ENCODE results near the gene RTP5.
"Not testable (repeated sequence)": the region's sequence is repeated elsewhere in the genome, so short reads cannot be mapped to it uniquely, and the experiment has no call there.

Gene RTP5

GRCh38 chr2:241871538-241872312 is 2.2 kb downstream of the RTP5 start:
- no peak for DNase-seq

- DNase-seq: no peak
Observed at GRCh38 chr2:241872313-241872642, 2.7 kb downstream of the RTP5 start.

GRCh38 chr2:241873081-241873802 is 3.7 kb downstream of the RTP5 start:
- DNase-seq: no peak

- no peak for DNase-seq
Observed at GRCh38 chr2:241873803-241874110, 4.2 kb downstream of the RTP5 start.

- DNase-seq: no peak
Observed at GRCh38 chr2:241874277-241874925, 4.9 kb downstream of the RTP5 start.

- DNase-seq: not testable (repeated sequence)
Observed at GRCh38 chr2:241875754-241876527, 6.4 kb downstream of the RTP5 start.

GRCh38 chr2:241876528-241877196 is 7.1 kb downstream of the RTP5 start:
- no peak for DNase-seq

- no peak for DNase-seq
Observed at GRCh38 chr2:241877197-241877685, 7.7 kb downstream of the RTP5 start.

- DNase-seq: peak; percentile 75
Observed at GRCh38 chr2:241877989-241878970, 8.8 kb downstream of the RTP5 start.

- no peak for DNase-seq
Observed at GRCh38 chr2:241879326-241879725, 9.8 kb downstream of the RTP5 start.

GRCh38 chr2:241880311-241881073 is 11.0 kb downstream of the RTP5 start:
- DNase-seq: no peak

- DNase-seq: peak; percentile 63
Observed at GRCh38 chr2:241882091-241882625, 12.6 kb downstream of the RTP5 start.

- DNase-seq: no peak
Observed at GRCh38 chr2:241884951-241885290, 15.4 kb downstream of the RTP5 start.

GRCh38 chr2:241885291-241885945 is 15.9 kb downstream of the RTP5 start:
- no peak for DNase-seq

- no peak for DNase-seq
Observed at GRCh38 chr2:241885946-241886643, 16.6 kb downstream of the RTP5 start.

- no peak for DNase-seq
Observed at GRCh38 chr2:241886840-241887447, 17.4 kb downstream of the RTP5 start.

- DNase-seq: no peak
Observed at GRCh38 chr2:241887806-241888522, 18.4 kb downstream of the RTP5 start.

GRCh38 chr2:241888641-241889040 is 19.1 kb downstream of the RTP5 start:
- DNase-seq: no peak
